Muscle of back (tissue), 13 donors: ENCODE results near the gene SCNN1G. TPM values are rescaled to one million over a fixed set of nuclear protein-coding genes. Genes with fewer than 3 reads are reported as not detected.
A peak's percentile ranks its signal among the peaks of the same experiment; 100 is the strongest.
"Not testable (repeated sequence)": the region's sequence is repeated elsewhere in the genome, so short reads cannot be mapped to it uniquely, and the experiment has no call there.

Source experiments
- DNase-seq, 3 donors: peaks; one replicate each; pipeline versions ENCODE4 v3.0.0 to v3.0.0-alpha.2; 2013
- long read RNA-seq, 9 donors: transcript quantifications; one replicate each; lab custom pipeline, GENCODE V29; 2026
- polyA plus RNA-seq, 10 donors: library from polyadenylated mRNA; unstranded; fragments of 120-200 nt; gene quantifications; one replicate each; pipeline ENCODE4 v1.2.1, GENCODE V29; 2013; ENCODE audit not compliant: insufficient read length in 10 of 10

SCNN1G gene
- polyA plus RNA-seq, result under 1 TPM in 2 of 10 donors, not detected in 8; 0.16 to 0.50 TPM
- long read RNA-seq, donor 1, result 0 reads
- long read RNA-seq, donor 2, result 0 reads
- long read RNA-seq, donor 3, result 0 reads
- long read RNA-seq, donor 4, result 0 reads
- long read RNA-seq, donor 5, result 0 reads
- long read RNA-seq, donor 6, result 0 reads
- long read RNA-seq, donor 7, result 0 reads
- long read RNA-seq, donor 8, result 0 reads
- long read RNA-seq, donor 9, result 0 reads

- DNase-seq, result peak in 1 of 3 donors; percentile 5
These were observed at the start of gene SCNN1G for GRCh38 chr16:23182679-23183542. TSS of gene SCNN1G (plus strand) at chr16:23182745. CDS start at chr16:23186272, 3,527 bp downstream.

- DNase-seq, result peak in 2 of 3 donors; percentile 19 to 61
These were observed 49.6 kb upstream of the SCNN1G start for GRCh38 chr16:23132775-23133463.

GRCh38 chr16:23134274-23134673 lies 48.3 kb upstream of the SCNN1G start:
- DNase-seq, result peak in 1 of 3 donors; percentile 29

GRCh38 chr16:23137256-23137655 lies 45.3 kb upstream of the SCNN1G start:
- DNase-seq, result no peak

- DNase-seq, result no peak
These were observed 44.7 kb upstream of the SCNN1G start for GRCh38 chr16:23137818-23138217.

GRCh38 chr16:23140107-23140506 lies 42.4 kb upstream of the SCNN1G start:
- DNase-seq, result no peak

- no peak for DNase-seq
These were observed 41.5 kb upstream of the SCNN1G start for GRCh38 chr16:23141033-23141432.

GRCh38 chr16:23141500-23141899 lies 41.0 kb upstream of the SCNN1G start:
- no peak for DNase-seq

GRCh38 chr16:23141959-23142740 lies 40.4 kb upstream of the SCNN1G start:
- DNase-seq, result no peak

- DNase-seq, result no peak
These were observed 39.2 kb upstream of the SCNN1G start for GRCh38 chr16:23143391-23143790.

GRCh38 chr16:23144393-23144792 lies 38.2 kb upstream of the SCNN1G start:
- not testable (repeated sequence) for DNase-seq

- DNase-seq, result no peak
These were observed 37.4 kb upstream of the SCNN1G start for GRCh38 chr16:23145186-23145585.

- no peak for DNase-seq
These were observed 36.9 kb upstream of the SCNN1G start for GRCh38 chr16:23145608-23146007.

GRCh38 chr16:23146877-23147601 lies 35.5 kb upstream of the SCNN1G start:
- no peak for DNase-seq

GRCh38 chr16:23147666-23148065 lies 34.9 kb upstream of the SCNN1G start:
- no peak for DNase-seq

- no peak for DNase-seq
These were observed 34.4 kb upstream of the SCNN1G start for GRCh38 chr16:23148166-23148512.

- peak; percentile 23 to 78 (median 68) for DNase-seq
These were observed 33.9 kb upstream of the SCNN1G start for GRCh38 chr16:23148513-23149266.

- peak; percentile 95 to 97 (median 96) for DNase-seq
These were observed 33.1 kb upstream of the SCNN1G start, which contains the start of gene USP31 for GRCh38 chr16:23149267-23149992. TSS of gene USP31 (minus strand) at chr16:23149452. CDS start at chr16:23149270, 182 bp downstream.

GRCh38 chr16:23149993-23150364 lies 32.6 kb upstream of the SCNN1G start:
- DNase-seq, result no peak
